GM23248 (cell line): Measurements from ENCODE around the gene PTPRD. TPM values are rescaled to one million over a fixed set of nuclear protein-coding genes. Genes with fewer than 3 reads are reported as not detected.

ENCODE experiments used
- DNase-seq: peaks from one replicate; pipeline ENCODE4 v3.0.0-alpha.2; 2015
- H2AFZ ChIP-seq: fragments of 200-600 bp; sonication (generic); 2 replicates; pipeline ENCODE4 v1.6.1; 2016; ENCODE audit warnings: antibody characterized with exemption
- H3F3A ChIP-seq: fragments of 200-600 bp; sonication (generic); 2 replicates; pipeline ENCODE4 v1.6.1; 2016; ENCODE audit warnings: mild to moderate bottlenecking, antibody characterized with exemption, mixed run types; ENCODE audit not compliant: insufficient read depth
- H3K27ac ChIP-seq: fragments of 200-600 bp; sonication (generic); 2 replicates; pipeline ENCODE4 v1.5.1; 2016; ENCODE audit warnings: mild to moderate bottlenecking
- H3K27me3 ChIP-seq: fragments of 200-600 bp; sonication (generic); replicated peaks from 2 replicates; pipeline ENCODE4 v1.6.1; 2016; ENCODE audit warnings: mild to moderate bottlenecking; ENCODE audit not compliant: insufficient read depth
- H3K36me3 ChIP-seq: fragments of 200-600 bp; sonication (generic); 2 replicates; pipeline ENCODE4 v1.6.1; 2016; ENCODE audit warnings: low read depth, mild to moderate bottlenecking
- H3K4me1 ChIP-seq: fragments of 200-600 bp; sonication (generic); 2 replicates; pipeline ENCODE4 v1.6.1; 2016; ENCODE audit warnings: mild to moderate bottlenecking; ENCODE audit not compliant: insufficient read depth
- H3K4me2 ChIP-seq: fragments of 200-600 bp; sonication (generic); one replicate; pipeline ENCODE4 v1.6.1; 2016; ENCODE audit warnings: mild to moderate bottlenecking; ENCODE audit not compliant: unreplicated experiment
- H3K4me3 ChIP-seq: fragments of 200-600 bp; sonication (generic); 2 replicates; pipeline ENCODE4 v1.5.1; 2016; ENCODE audit warnings: mild to moderate bottlenecking
- H3K79me2 ChIP-seq: fragments of 200-600 bp; sonication (generic); 2 replicates; pipeline ENCODE4 v1.6.1; 2016; ENCODE audit warnings: mild to moderate bottlenecking; ENCODE audit not compliant: insufficient read depth
- H3K9ac ChIP-seq: fragments of 200-600 bp; sonication (generic); 2 replicates; pipeline ENCODE4 v1.6.1; 2016; ENCODE audit warnings: mild to moderate bottlenecking
- H3K9me2 ChIP-seq: fragments of 200-600 bp; sonication (generic); 2 replicates; pipeline ENCODE4 v1.6.1; 2016; ENCODE audit warnings: mixed run types, mild to moderate bottlenecking, moderate library complexity; ENCODE audit not compliant: insufficient read depth
- H3K9me3 ChIP-seq: fragments of 200-600 bp; sonication (generic); one replicate; pipeline ENCODE4 v1.6.1; 2017; ENCODE audit warnings: low read depth
- H4K20me1 ChIP-seq: fragments of 200-600 bp; sonication (generic); 2 replicates; pipeline ENCODE4 v1.6.0; 2016; ENCODE audit not compliant: insufficient read depth
- EZH2 ChIP-seq: fragments of 200-600 bp; sonication (generic); IDR thresholded peaks from 2 replicates; pipeline ENCODE4 v1.6.1; 2018; ENCODE audit warnings: antibody characterized with exemption, mild to moderate bottlenecking; ENCODE audit not compliant: insufficient read depth, poor library complexity, severe bottlenecking
- EZH2phosphoT487 ChIP-seq: fragments of 200-600 bp; sonication (generic); IDR thresholded peaks from 2 replicates; pipeline ENCODE4 v1.6.1; 2018; ENCODE audit warnings: antibody characterized with exemption, moderate library complexity, mild to moderate bottlenecking, low read depth; ENCODE audit not compliant: insufficient read depth
- WGBS, 2 experiments: methylation state at CpG; one replicate each; pipeline ENCODE4 v1.1.6; 2015 to 2017; ENCODE audit warnings: low lambda C conversion rate in 2 of 2, low coverage in 1 of 2; ENCODE audit errors: missing lambda C conversion rate in 2 of 2; 5-methylcytosine and 5-hydroxymethylcytosine counted together
- in situ Hi-C: fragments of 300-500 bp; cut with MboI; formaldehyde crosslinking; loops from 2 replicates; pipeline ENCODE4 v1.15.0; 2020
- polyA plus RNA-seq: library from polyadenylated mRNA; unstranded; fragments of >200 nt; fragmentation: Nextera tagmentation; extraction: Ambion mirVana; gene quantifications from 2 replicates; pipeline ENCODE4 v1.2.1, GENCODE V29; 2016
- total RNA-seq: library from RNA; depleted of rRNA; stranded (reverse); fragments of >200 nt; shearing (Covaris generic); gene quantifications from 2 replicates; pipeline ENCODE4 v1.2.3, GENCODE V29; 2014

PTPRD gene
- total and polyA plus RNA-seq, 2 experiments from 2014 or later, result 0.05 TPM; not detected in 1

GRCh38 chr9:8651070-8651845 is 1961.5 kb downstream of the PTPRD start:
- in situ Hi-C loops, result no loop called here
- Histone ChIP-seq H2AFZ (no peak overlapping the region), H3K4me3 (no peak overlapping the region), H3K4me1 (no peaks in the 10 kb centered on the region), H3K27me3 (no peaks in the 10 kb centered on the region), H3F3A (no peaks in the 10 kb centered on the region), H3K27ac (no peak overlapping the region), H3K9ac (no peak overlapping the region), H4K20me1 (no peaks in the 10 kb centered on the region), H3K79me2 (no peaks in the 10 kb centered on the region), H3K36me3 (no peaks in the 10 kb centered on the region), H3K4me2 (no peak overlapping the region), H3K9me2 (no peaks in the 10 kb centered on the region), H3K9me3 (no peaks in the 10 kb centered on the region)
- TF ChIP-seq EZH2 (no peak), EZH2phosphoT487 (no peak)
- WGBS, 2 experiments, result 15 to 18% methylated on average over 10 of the region's 10 CpGs
- DNase-seq, result no peak

DNA sequence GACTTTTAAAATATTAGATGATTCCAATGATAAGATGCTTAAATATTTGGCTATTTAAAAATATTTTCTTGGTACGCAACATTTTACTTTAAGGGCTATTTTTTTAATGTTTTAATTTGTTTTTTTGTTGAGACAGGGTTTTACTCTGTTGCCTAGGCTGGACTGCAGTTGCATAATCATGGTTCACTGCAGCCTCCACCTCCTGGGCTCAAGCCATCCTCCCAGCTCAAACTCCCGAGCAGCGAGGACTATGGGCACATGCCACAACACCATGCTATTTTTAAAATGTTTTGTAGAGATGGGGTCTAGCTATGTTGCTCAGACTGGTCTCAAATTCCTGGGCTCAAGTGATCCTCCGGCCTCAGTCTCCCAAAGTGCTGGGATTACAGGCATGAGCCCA is 1963.0 kb downstream of the PTPRD start:
- DNase-seq, result no peak
- TF ChIP-seq EZH2 (no peak), EZH2phosphoT487 (no peak)
- in situ Hi-C loops, result no loop called here

GRCh38 chr9:8649160-8649559 is 1963.6 kb downstream of the PTPRD start:
- Histone ChIP-seq H3K79me2 (no peaks in the 10 kb centered on the region), H3K36me3 (no peaks in the 10 kb centered on the region), H3K4me1 (no peaks in the 10 kb centered on the region), H3F3A (no peaks in the 10 kb centered on the region), H3K9ac (no peak overlapping the region), H3K9me3 (no peaks in the 10 kb centered on the region), H3K9me2 (no peaks in the 10 kb centered on the region), H3K4me3 (no peak overlapping the region), H2AFZ (no peak overlapping the region), H4K20me1 (no peaks in the 10 kb centered on the region), H3K27me3 (no peaks in the 10 kb centered on the region), H3K4me2 (no peak overlapping the region), H3K27ac (no peak overlapping the region)
- WGBS, 2 experiments, result 20% methylated on average over 2 of the region's 2 CpGs
- no peak for TF ChIP-seq EZH2
- TF ChIP-seq EZH2phosphoT487, result no peak
- DNase-seq, result no peak
- in situ Hi-C loops, result no loop called here

More for the DNA sequence above, 1963.0 kb downstream of the PTPRD start:
- WGBS, 2 experiments, result 11 to 19% methylated on average over 4 of the region's 4 CpGs
- H3K79me2 ChIP-seq, result no peaks in the 10 kb centered on the region
- H3K9ac ChIP-seq, result no peak overlapping the region
- H3K27me3 ChIP-seq, result no peaks in the 10 kb centered on the region
- no peaks in the 10 kb centered on the region for H4K20me1 ChIP-seq
- no peak overlapping the region for H2AFZ ChIP-seq
- H3K4me1 ChIP-seq, result no peaks in the 10 kb centered on the region
- H3K4me3 ChIP-seq, result no peak overlapping the region
- H3K27ac ChIP-seq, result no peak overlapping the region
- no peak overlapping the region for H3K4me2 ChIP-seq
- no peaks in the 10 kb centered on the region for H3K9me2 ChIP-seq
- no peaks in the 10 kb centered on the region for H3F3A ChIP-seq
- H3K9me3 ChIP-seq, result no peaks in the 10 kb centered on the region
- no peaks in the 10 kb centered on the region for H3K36me3 ChIP-seq

GRCh38 chr9:8648271-8648845 is 1964.4 kb downstream of the PTPRD start:
- no peaks in the 10 kb centered on the region for H3K4me1 ChIP-seq
- in situ Hi-C loops, result no loop called here
- no peaks in the 10 kb centered on the region for H3F3A ChIP-seq
- WGBS, 2 experiments, result 10 to 18% methylated on average over 2 of the region's 2 CpGs
- H3K36me3 ChIP-seq, result no peaks in the 10 kb centered on the region
- no peaks in the 10 kb centered on the region for H3K79me2 ChIP-seq
- no peaks in the 10 kb centered on the region for H3K9me2 ChIP-seq
- TF ChIP-seq EZH2phosphoT487 (no peak), EZH2 (no peak)
- no peak overlapping the region for H3K4me2 ChIP-seq
- no peak overlapping the region for H3K9ac ChIP-seq
- H2AFZ ChIP-seq, result no peak overlapping the region
- no peaks in the 10 kb centered on the region for H4K20me1 ChIP-seq
- H3K27me3 ChIP-seq, result no peaks in the 10 kb centered on the region
- no peak overlapping the region for H3K4me3 ChIP-seq
- no peak for DNase-seq
- no peak overlapping the region for H3K27ac ChIP-seq
- H3K9me3 ChIP-seq, result no peaks in the 10 kb centered on the region
